Measurements from ENCODE around the gene CDKN2AIPNL. TPM values are rescaled to one million over a fixed set of nuclear protein-coding genes. Genes with fewer than 3 reads are reported as not detected.
A peak's percentile ranks its signal among the peaks of the same experiment; 100 is the strongest.
"Not testable (repeated sequence)": the region's sequence is repeated elsewhere in the genome, so short reads cannot be mapped to it uniquely, and the experiment has no call there.

CDKN2AIPNL gene
- total RNA-seq, 2 experiments from 2014 or later, result 24.1 to 27.6 TPM

- Mint-ChIP-seq H3K36me3 (ENCODE audit: low read depth) (no peaks in the 10 kb centered on the region), H3K9me3 (no peaks in the 10 kb centered on the region), H3K4me3 (no peak overlapping the region), H3K27me3 (no peaks in the 10 kb centered on the region), H3K27ac (peak overlapping the region; percentile 68), H3K4me1 (peaks cover 22% of the 10 kb centered on the region)
- peak; percentile 67 for DNase-seq
- ChIA-PET POLR2A (interaction anchor here (0.6 to 1.2 kb wide), 2 partner anchors 10 to 88 kb away, joined by 3 to 6 read pairs; no protein-coding TSS in a partner anchor), CTCF (interaction anchor here (0.7 to 1.3 kb wide), 6 partner anchors 8 to 91 kb away, joined by 3 to 5 read pairs (median 3); partner anchors contain the start of gene CDKN2AIPNL)
Observed at GRCh38 chr5:134436523-134437339, 25.1 kb upstream of the CDKN2AIPNL start.

- ChIA-PET POLR2A (no interaction called here), CTCF (interaction anchor here (0.6 to 0.8 kb wide), 4 partner anchors 42 to 600 kb away, joined by 3 to 5 read pairs (median 4); no protein-coding TSS in a partner anchor)
- Mint-ChIP-seq H3K4me3 (no peak overlapping the region), H3K27me3 (no peaks in the 10 kb centered on the region), H3K36me3 (ENCODE audit: low read depth) (no peaks in the 10 kb centered on the region), H3K4me1 (peaks cover 22% of the 10 kb centered on the region), H3K9me3 (no peaks in the 10 kb centered on the region), H3K27ac (no peak overlapping the region)
- DNase-seq, result no peak
Observed at GRCh38 chr5:134435560-134435959, 23.9 kb upstream of the CDKN2AIPNL start.

- POLR2A ChIA-PET, result no interaction called here
- H3K27ac Mint-ChIP-seq, result no peak overlapping the region
Observed at GRCh38 chr5:134432677-134433359, 21.1 kb upstream of the CDKN2AIPNL start.

DNA sequence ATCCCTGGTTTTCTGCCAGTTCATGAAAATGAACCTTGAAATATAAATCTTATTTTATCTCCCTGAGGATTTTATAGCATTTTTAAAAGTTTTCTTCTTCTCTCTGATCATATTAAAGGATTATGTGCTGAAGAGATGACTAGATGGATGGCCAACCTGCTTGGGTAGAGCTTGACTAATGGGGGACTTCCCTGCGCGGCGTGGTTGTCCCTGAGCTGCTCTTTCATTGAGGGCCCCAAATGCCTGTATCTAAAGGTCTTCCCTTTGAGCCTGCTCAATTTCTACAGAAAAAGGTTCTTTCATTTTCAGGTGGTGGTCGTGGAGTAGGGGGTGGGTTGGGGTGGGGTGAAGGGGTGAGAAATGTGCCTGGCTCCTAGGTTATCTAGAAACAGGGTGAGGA is 20.5 kb upstream of the CDKN2AIPNL start:
- H3K27ac Mint-ChIP-seq, result no peak overlapping the region
- H3K36me3 Mint-ChIP-seq (ENCODE audit: low read depth), result no peaks in the 10 kb centered on the region
- DNase-seq, result no peak
- CTCF ChIA-PET, result interaction anchor here (0.6 to 1.9 kb wide), 2 partner anchors 24 to 95 kb away, joined by 3 to 6 read pairs; no protein-coding TSS in a partner anchor
- peaks cover 6% of the 10 kb centered on the region for H3K27me3 Mint-ChIP-seq
- H3K4me1 Mint-ChIP-seq, result peaks cover 19% of the 10 kb centered on the region
- POLR2A ChIA-PET, result no interaction called here
- H3K9me3 Mint-ChIP-seq, result no peaks in the 10 kb centered on the region
- H3K4me3 Mint-ChIP-seq, result no peak overlapping the region

More at GRCh38 chr5:134432677-134433359, 21.1 kb upstream of the CDKN2AIPNL start:
- H3K36me3 Mint-ChIP-seq (ENCODE audit: low read depth), result no peaks in the 10 kb centered on the region
- no peaks in the 10 kb centered on the region for H3K9me3 Mint-ChIP-seq
- DNase-seq, result no peak
- no peak overlapping the region for H3K4me3 Mint-ChIP-seq
- CTCF ChIA-PET, result interaction anchor here (0.6 to 1.9 kb wide), 2 partner anchors 23 to 94 kb away, joined by 3 to 6 read pairs; no protein-coding TSS in a partner anchor
- peaks cover 6% of the 10 kb centered on the region for H3K27me3 Mint-ChIP-seq
- H3K4me1 Mint-ChIP-seq, result peaks cover 22% of the 10 kb centered on the region

- H3K4me1 Mint-ChIP-seq, result peaks cover 4% of the 10 kb centered on the region
- no peak overlapping the region for H3K4me3 Mint-ChIP-seq
- ChIA-PET CTCF (no interaction called here), POLR2A (no interaction called here)
- no peaks in the 10 kb centered on the region for H3K9me3 Mint-ChIP-seq
- no peak for DNase-seq
- H3K27ac Mint-ChIP-seq, result no peak overlapping the region
- peaks cover 6% of the 10 kb centered on the region for H3K27me3 Mint-ChIP-seq
- no peaks in the 10 kb centered on the region for H3K36me3 Mint-ChIP-seq (ENCODE audit: low read depth)
Observed at GRCh38 chr5:134430001-134430569, 18.4 kb upstream of the CDKN2AIPNL start.

DNA sequence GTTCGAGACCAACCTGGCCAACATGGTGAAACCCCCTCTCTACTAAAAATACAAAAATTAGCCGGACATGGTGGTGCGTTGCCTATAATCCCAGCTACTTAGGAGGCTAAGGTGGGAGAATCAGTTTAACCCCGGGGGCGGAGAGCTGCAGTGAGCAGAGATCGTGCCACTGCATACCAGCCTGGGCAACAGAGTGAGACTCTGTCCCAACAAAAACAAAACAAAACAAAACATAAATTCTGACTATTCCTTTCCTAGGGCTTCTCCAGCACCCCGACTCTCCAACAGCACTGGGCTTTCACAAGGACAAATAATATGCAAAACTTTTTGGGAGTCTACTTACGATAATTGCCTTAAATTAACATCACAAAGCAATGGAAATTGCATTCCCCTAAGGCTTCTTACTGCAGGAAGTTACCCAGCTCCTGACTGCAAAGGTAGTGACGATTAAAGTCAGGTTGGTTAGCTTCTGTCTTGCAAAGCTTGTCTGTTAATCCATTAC is 15.9 kb upstream of the CDKN2AIPNL start:
- Mint-ChIP-seq H3K4me1 (no peaks in the 10 kb centered on the region), H3K4me3 (no peak overlapping the region), H3K27me3 (peaks cover 6% of the 10 kb centered on the region), H3K9me3 (no peaks in the 10 kb centered on the region), H3K36me3 (ENCODE audit: low read depth) (no peaks in the 10 kb centered on the region), H3K27ac (no peak overlapping the region)
- ChIA-PET POLR2A (no interaction called here), CTCF (interaction anchor here (0.7 to 1.3 kb wide), 6 partner anchors 9 to 129 kb away, joined by 3 to 4 read pairs (median 4); no protein-coding TSS in a partner anchor)
- no peak for DNase-seq

DNA sequence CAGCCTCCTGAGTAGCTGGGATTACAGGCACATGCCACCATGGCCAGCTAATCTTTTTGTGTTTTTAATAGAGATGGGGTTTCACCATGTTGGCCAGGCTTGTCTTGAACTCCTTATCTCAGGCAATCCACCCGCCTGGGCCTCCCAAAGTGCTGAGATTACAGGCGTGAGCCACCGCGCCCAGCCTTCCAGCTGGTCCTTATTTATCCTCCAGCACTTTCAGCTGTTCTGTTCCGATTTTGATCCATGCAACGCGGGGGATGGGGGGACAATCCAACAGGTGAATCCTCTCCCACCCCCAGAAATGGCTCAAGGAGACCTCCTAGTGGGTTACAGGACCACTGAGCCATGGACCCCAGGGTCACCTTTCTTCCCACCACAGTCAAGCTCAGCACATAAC is 14.7 kb upstream of the CDKN2AIPNL start:
- POLR2A ChIA-PET, result no interaction called here
- H3K27me3 Mint-ChIP-seq, result peaks cover 6% of the 10 kb centered on the region
- CTCF ChIA-PET, result interaction anchor here (0.9 to 3.8 kb wide), 5 partner anchors 9 to 26 kb away, joined by 3 to 14 read pairs (median 3); partner anchors contain the start of gene CDKN2AIPNL
- H3K4me3 Mint-ChIP-seq, result no peak overlapping the region
- H3K36me3 Mint-ChIP-seq (ENCODE audit: low read depth), result no peaks in the 10 kb centered on the region
- H3K9me3 Mint-ChIP-seq, result no peaks in the 10 kb centered on the region
- H3K4me1 Mint-ChIP-seq, result no peaks in the 10 kb centered on the region
- no peak for DNase-seq
- H3K27ac Mint-ChIP-seq, result no peak overlapping the region

DNA sequence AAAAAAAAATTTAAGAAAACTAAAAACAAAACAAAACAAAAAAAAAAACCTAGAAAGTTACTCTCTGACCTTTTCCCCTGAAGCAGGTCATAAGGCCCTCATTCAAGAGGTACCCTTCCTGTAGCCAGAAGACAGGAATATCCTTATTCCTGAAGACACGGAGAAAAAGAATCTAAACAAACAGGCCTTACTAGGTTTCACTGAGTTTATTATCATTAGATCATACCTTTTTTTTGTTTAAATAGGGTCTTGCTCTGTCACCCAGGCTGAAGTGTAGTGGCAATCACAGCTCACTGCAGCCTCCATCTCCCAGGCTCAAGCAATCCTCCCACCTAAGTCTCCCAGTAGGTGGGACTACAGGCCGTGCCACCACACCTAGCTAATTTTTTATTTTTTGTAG is 11.7 kb upstream of the CDKN2AIPNL start:
- ChIA-PET CTCF (interaction anchor here (3.8 kb wide), 1 partner anchor 12 kb away, joined by 14 read pairs; the partner anchor contains the start of gene CDKN2AIPNL), POLR2A (no interaction called here)
- no peak overlapping the region for H3K27ac Mint-ChIP-seq
- H3K27me3 Mint-ChIP-seq, result no peaks in the 10 kb centered on the region
- H3K4me3 Mint-ChIP-seq, result no peak overlapping the region
- no peaks in the 10 kb centered on the region for H3K36me3 Mint-ChIP-seq (ENCODE audit: low read depth)
- DNase-seq, result no peak
- no peaks in the 10 kb centered on the region for H3K9me3 Mint-ChIP-seq
- H3K4me1 Mint-ChIP-seq, result no peaks in the 10 kb centered on the region

DNA sequence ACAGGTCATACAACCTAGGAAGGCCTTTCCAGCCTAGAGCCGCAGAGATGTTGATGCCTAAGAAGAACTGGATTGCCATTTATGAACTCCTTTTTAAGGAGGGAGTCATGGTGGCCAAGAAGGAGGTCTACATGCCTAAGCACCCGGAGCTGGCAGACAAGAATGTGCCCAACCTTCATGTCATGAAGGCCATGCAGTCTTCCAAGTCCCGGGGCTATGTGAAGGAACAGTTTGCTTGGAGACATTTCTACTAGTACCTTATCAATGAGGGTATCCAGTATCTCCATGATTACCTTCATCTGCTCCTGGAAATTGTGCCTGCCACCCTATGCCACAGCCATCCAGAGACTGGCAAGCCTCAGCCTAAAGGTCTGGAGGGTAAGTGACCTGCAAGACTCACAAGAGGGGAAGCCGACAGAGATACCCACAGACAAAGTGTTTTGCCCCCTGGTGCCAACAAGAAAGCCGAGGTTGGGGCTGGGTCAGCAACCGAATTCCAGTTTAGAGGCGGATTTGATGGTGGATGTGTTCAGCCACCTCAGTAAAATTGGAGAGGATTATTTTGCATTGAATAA is 11.2 kb upstream of the CDKN2AIPNL start:
- no peak overlapping the region for H3K27ac Mint-ChIP-seq
- POLR2A ChIA-PET, result no interaction called here
- CTCF ChIA-PET, result no interaction called here
- no peak for DNase-seq
- H3K27me3 Mint-ChIP-seq, result no peaks in the 10 kb centered on the region
- H3K4me3 Mint-ChIP-seq, result no peak overlapping the region
- no peaks in the 10 kb centered on the region for H3K9me3 Mint-ChIP-seq
- no peaks in the 10 kb centered on the region for H3K4me1 Mint-ChIP-seq
- no peaks in the 10 kb centered on the region for H3K36me3 Mint-ChIP-seq (ENCODE audit: low read depth)

DNA sequence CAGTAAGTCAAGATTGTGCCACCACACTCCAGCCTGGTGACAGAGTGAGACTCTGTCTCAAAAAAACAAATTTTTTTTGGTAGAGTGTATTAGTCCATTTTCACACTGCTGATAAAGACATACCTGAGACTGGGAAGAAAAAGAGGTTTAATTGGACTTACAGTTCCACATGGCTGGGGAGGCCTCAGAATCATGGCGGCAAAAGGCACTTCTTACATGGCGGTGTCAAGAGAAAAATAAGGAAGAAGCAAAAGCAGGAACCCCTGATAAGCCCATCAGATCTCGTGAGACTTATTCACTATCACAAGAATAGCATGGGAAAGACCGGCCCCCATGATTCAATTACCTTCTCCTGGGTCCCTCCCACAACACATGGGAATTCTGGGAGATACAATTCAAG is 9.4 kb upstream of the CDKN2AIPNL start:
- H3K27ac Mint-ChIP-seq; H3K4me3 Mint-ChIP-seq; H3K4me1 Mint-ChIP-seq; POLR2A ChIA-PET; DNase-seq; H3K9me3 Mint-ChIP-seq; H3K36me3 Mint-ChIP-seq (ENCODE audit: low read depth); H3K27me3 Mint-ChIP-seq: not testable (repeated sequence)
- CTCF ChIA-PET, result interaction anchor here (1.0 kb wide), 1 partner anchor 9 kb away, joined by 3 read pairs; the partner anchor contains the start of gene CDKN2AIPNL

- Mint-ChIP-seq H3K4me1 (no peaks in the 10 kb centered on the region), H3K27me3 (no peaks in the 10 kb centered on the region), H3K9me3 (no peaks in the 10 kb centered on the region), H3K36me3 (ENCODE audit: low read depth) (no peaks in the 10 kb centered on the region), H3K27ac (no peak overlapping the region), H3K4me3 (no peak overlapping the region)
- POLR2A ChIA-PET, result no interaction called here
- no peak for DNase-seq
- CTCF ChIA-PET, result interaction anchor here (1.0 kb wide), 1 partner anchor 9 kb away, joined by 3 read pairs; the partner anchor contains the start of gene CDKN2AIPNL
Observed at GRCh38 chr5:134420343-134420742, 8.7 kb upstream of the CDKN2AIPNL start.

DNA sequence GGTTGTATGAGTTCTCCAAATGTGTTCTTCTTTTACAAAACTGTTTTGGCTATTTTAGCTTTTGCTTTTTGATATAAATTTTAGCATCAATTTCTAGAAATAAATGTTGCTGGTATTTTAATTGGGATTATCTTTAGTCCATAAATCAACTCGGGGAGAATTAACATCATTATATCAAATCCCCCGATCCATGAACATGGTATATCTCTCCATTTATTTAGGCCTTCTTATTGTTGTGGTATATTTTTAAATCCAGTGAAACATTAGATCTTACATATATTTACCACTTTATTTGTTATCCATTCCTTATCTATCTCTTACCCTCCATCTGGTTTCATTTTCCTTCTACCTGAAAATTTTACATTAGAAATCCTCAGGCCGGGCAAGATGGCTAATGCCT is 7.3 kb upstream of the CDKN2AIPNL start:
- H3K9me3 Mint-ChIP-seq, result no peaks in the 10 kb centered on the region
- no peak overlapping the region for H3K27ac Mint-ChIP-seq
- no peaks in the 10 kb centered on the region for H3K36me3 Mint-ChIP-seq (ENCODE audit: low read depth)
- no peak overlapping the region for H3K4me3 Mint-ChIP-seq
- no peak for DNase-seq
- H3K4me1 Mint-ChIP-seq, result no peaks in the 10 kb centered on the region
- H3K27me3 Mint-ChIP-seq, result no peaks in the 10 kb centered on the region
- ChIA-PET CTCF (interaction anchor here (0.6 kb wide), 1 partner anchor 846 kb away, joined by 3 read pairs; no protein-coding TSS in a partner anchor), POLR2A (no interaction called here)

Data from activated CD4-positive, alpha-beta T cell treated with anti-CD3 and anti-CD28 coated beads, Interleukin-2, amount 10 ng/mL, durations not matched to agents 7 days and 5 days (primary cell).